ENCODE measurements around the gene MPL. TPM values are rescaled to one million over a fixed set of nuclear protein-coding genes. Genes with fewer than 3 reads are reported as not detected.
A peak's percentile ranks its signal among the peaks of the same experiment; 100 is the strongest.

Gene MPL
- total RNA-seq, 1 donor from 2014 or later = not detected

DNA sequence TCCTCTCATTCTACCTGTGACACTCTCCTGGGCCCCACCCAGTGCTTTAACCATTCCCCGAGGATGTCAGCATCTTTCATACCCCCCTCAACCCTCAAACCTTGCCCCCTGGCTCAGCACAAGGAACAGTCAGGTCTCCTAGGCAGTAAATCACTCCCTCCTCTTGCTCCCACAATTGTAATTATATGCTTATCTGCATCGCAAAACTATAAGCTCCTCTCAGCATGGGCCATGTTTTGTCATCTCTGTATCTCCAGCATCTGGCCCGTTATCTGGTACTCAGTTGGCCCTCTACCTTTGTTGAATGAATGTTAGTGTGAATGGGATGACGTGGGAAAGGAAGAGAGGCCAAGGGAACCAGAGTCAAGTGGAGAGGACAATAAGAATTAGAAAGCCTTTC lies 32.9 kb downstream of the MPL start:
- DNase-seq (ENCODE audit: extremely low spot score in 2 of 2) = no peak
- H3K27ac ChIP-seq = no peak overlapping the region
- TF ChIP-seq POLR2A (IDR thresholded peaks at IDR 0.05) (no peak), POLR2AphosphoS5 (IDR thresholded peaks at IDR 0.05; ENCODE audit: insufficient read depth in 1 of 2, low read depth in 1 of 2) (no peak)
- TF ChIP-seq, protein P1, sequence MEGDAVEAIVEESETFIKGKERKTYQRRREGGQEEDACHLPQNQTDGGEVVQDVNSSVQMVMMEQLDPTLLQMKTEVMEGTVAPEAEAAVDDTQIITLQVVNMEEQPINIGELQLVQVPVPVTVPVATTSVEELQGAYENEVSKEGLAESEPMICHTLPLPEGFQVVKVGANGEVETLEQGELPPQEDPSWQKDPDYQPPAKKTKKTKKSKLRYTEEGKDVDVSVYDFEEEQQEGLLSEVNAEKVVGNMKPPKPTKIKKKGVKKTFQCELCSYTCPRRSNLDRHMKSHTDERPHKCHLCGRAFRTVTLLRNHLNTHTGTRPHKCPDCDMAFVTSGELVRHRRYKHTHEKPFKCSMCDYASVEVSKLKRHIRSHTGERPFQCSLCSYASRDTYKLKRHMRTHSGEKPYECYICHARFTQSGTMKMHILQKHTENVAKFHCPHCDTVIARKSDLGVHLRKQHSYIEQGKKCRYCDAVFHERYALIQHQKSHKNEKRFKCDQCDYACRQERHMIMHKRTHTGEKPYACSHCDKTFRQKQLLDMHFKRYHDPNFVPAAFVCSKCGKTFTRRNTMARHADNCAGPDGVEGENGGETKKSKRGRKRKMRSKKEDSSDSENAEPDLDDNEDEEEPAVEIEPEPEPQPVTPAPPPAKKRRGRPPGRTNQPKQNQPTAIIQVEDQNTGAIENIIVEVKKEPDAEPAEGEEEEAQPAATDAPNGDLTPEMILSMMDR (IDR thresholded peaks at IDR 0.05) = no peak
- peaks cover 33% of the 10 kb centered on the region for H3K4me1 ChIP-seq
- intact Hi-C loops (cut with DNase I) = no loop called here
- no peaks in the 10 kb centered on the region for H3K9me3 ChIP-seq
- H3K4me3 ChIP-seq = no peak overlapping the region
- H3K36me3 ChIP-seq = peaks cover 0 to under 1% of the 10 kb centered on the region in 2 donors
- no peaks in the 10 kb centered on the region for H3K27me3 ChIP-seq

DNA sequence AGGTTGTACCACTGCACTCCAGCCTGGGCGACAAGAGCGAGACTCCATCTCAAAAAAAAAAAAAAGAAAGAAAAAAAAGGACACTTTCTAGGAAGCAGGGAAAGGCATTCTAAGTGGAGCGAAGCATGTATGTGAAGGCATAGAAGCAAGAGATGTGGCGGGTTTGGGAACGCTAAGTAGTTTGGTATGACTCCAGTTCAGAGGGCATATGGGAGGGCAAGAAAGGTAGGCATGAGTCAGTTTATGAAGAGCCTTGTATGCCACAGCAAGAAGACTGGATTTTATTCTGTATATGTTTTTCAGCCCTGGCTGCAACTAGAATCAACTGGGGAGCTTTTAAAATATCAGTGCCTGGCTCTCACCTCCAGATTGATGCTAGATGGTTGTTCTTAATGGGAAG lies 34.6 kb downstream of the MPL start:
- TF ChIP-seq POLR2AphosphoS5 (IDR thresholded peaks at IDR 0.05; ENCODE audit: insufficient read depth in 1 of 2, low read depth in 1 of 2) (no peak), POLR2A (IDR thresholded peaks at IDR 0.05) (no peak)
- TF ChIP-seq, protein P1 (IDR thresholded peaks at IDR 0.05) = no peak
- Histone ChIP-seq H3K27ac (no peak overlapping the region), H3K36me3 (no peaks in the 10 kb centered on the region), H3K9me3 (no peaks in the 10 kb centered on the region), H3K27me3 (no peaks in the 10 kb centered on the region), H3K4me1 (peaks cover 17% of the 10 kb centered on the region), H3K4me3 (no peak overlapping the region)
- no peak for DNase-seq (ENCODE audit: extremely low spot score in 2 of 2)
- intact Hi-C loops (cut with DNase I) = no loop called here

DNA sequence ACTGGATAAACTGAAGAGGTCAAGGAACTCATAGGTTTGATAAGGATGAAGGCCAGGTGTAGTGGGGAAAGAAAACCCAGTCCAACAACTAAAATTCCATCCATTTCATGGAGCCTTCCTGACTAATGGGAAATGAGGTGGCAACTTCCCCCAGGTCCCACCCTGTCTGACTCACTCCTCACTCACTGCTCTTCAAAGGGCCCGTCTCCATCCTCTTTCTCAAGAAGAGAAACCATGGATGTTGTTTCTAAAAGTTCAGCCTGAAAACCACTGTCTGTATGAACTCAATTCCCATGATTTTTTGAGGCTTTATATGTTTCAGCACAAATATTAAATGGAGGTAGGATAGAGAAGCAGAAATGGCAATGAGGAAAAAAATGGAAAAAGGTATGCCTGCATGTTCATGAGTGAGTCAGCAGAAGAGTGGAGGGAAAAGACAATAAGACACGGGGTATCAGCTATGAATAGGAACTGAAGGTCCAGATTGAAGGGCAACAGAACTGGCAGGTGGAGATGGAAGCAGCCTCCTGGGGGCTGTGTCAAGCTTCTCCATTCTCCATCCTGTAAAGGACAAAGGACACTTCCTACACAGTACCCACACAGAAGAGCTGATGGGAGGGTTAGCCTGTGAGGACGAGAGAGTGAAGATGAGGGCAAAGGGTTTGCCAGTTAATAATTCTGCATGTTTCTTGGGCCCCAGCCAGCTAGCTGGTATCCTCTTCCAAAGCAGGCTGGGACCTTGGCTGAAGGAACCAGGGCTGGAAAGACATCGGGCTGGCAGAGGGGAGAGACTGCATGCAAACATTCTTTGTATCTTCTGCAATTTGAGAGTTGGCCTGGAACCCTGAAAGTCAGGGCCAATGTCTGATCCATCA lies 35.7 kb downstream of the MPL start:
- no peak overlapping the region for H3K4me3 ChIP-seq
- DNase-seq (ENCODE audit: extremely low spot score in 2 of 2) = no peak
- no peak overlapping the region for H3K27ac ChIP-seq
- H3K27me3 ChIP-seq = no peaks in the 10 kb centered on the region
- H3K9me3 ChIP-seq = no peaks in the 10 kb centered on the region
- peaks cover 15% of the 10 kb centered on the region for H3K4me1 ChIP-seq
- no peaks in the 10 kb centered on the region for H3K36me3 ChIP-seq
- TF ChIP-seq, protein P1 (IDR thresholded peaks at IDR 0.05) = no peak
- TF ChIP-seq POLR2A (IDR thresholded peaks at IDR 0.05) = no peak
- TF ChIP-seq POLR2AphosphoS5 (IDR thresholded peaks at IDR 0.05; ENCODE audit: insufficient read depth in 1 of 2, low read depth in 1 of 2) = peak in 1 of 2 donors; percentile 39
- intact Hi-C loops (cut with DNase I) = no loop called here

DNA sequence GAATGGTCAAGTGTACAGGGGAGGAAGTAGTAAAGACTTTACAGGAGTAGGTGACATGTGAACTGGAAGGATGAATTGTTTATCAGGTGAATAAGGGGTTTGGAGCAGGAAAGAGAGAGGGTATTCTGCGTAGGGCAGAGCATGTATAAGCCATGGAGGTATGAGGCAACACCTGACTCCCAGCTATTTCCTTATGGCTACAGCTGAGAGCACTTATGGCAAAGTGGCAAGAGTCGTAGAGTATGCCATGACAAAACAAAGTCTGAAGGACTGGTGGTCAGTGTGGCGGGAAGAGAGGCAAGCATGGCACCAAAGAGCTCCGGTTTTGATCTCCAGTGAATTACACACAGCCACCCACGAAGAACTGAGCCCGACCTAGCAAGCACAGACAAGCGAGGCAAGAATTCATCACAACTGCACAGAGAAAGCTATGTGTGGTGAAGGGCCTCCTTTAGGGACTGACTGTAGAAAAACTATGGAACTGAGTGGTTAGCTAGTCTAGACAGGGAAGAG lies 39.2 kb downstream of the MPL start:
- H3K4me3 ChIP-seq = no peak overlapping the region
- DNase-seq (ENCODE audit: extremely low spot score in 2 of 2) = no peak
- no peaks in the 10 kb centered on the region for H3K27me3 ChIP-seq
- no peaks in the 10 kb centered on the region for H3K4me1 ChIP-seq
- no peak overlapping the region for H3K27ac ChIP-seq
- H3K9me3 ChIP-seq = no peaks in the 10 kb centered on the region
- intact Hi-C loops (cut with DNase I) = no loop called here
- H3K36me3 ChIP-seq = peaks cover 0 to 6% of the 10 kb centered on the region in 2 donors
- TF ChIP-seq, protein P1 (IDR thresholded peaks at IDR 0.05) = no peak

DNA sequence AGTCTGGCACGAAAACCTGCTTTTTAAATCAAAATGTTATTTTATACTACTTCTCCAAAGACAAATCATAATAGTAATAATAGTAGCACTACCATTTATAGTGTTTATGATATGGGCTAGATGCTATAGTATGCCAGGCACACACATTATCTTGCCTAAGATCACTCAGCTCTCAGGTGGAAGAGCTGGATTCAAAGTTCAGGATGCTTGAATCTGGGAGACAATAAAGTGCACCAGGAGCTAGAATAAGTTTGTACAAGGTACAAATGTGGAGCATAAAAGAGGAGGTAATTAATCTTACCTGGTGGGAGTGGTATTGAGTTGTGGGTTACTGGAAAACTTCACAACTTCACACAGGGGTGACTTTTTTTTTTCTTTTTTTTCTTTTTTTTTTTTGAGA lies 40.2 kb downstream of the MPL start:
- Histone ChIP-seq H3K4me3 (no peak overlapping the region), H3K9me3 (no peaks in the 10 kb centered on the region), H3K27me3 (no peaks in the 10 kb centered on the region), H3K27ac (no peak overlapping the region), H3K36me3 (peaks cover 0 to 8% of the 10 kb centered on the region in 2 donors), H3K4me1 (no peaks in the 10 kb centered on the region)
- intact Hi-C loops (cut with DNase I) = no loop called here
- TF ChIP-seq POLR2AphosphoS5 (IDR thresholded peaks at IDR 0.05; ENCODE audit: insufficient read depth in 1 of 2, low read depth in 1 of 2) (no peak), POLR2A (IDR thresholded peaks at IDR 0.05) (no peak)
- TF ChIP-seq, protein P1 (IDR thresholded peaks at IDR 0.05) = no peak
- DNase-seq (ENCODE audit: extremely low spot score in 2 of 2) = no peak

Measured in vagina (tissue), 2 donors.